ENCODE results near the gene SSBP2.

SSBP2 gene

GRCh38 chr5:81766611-81767010, 15.7 kb upstream of the SSBP2 start:
- no peak for DNase-seq (ENCODE audit: low read depth)
- Histone ChIP-seq H3K4me3 (ENCODE audit: low read length) (no peak overlapping the region), H3K36me3 (ENCODE audit: control insufficient read depth, insufficient read depth, low read length, severe bottlenecking) (no peaks in the 10 kb centered on the region), H3K9ac (ENCODE audit: low read length) (no peak overlapping the region), H3K4me1 (ENCODE audit: control insufficient read depth, insufficient read depth, low read length) (peaks cover 15% of the 10 kb centered on the region), H3K27me3 (replicated peaks; ENCODE audit: control insufficient read depth, insufficient read depth, low read length) (no peaks in the 10 kb centered on the region), H3K9me3 (ENCODE audit: control insufficient read depth, low read length) (no peaks in the 10 kb centered on the region)

GRCh38 chr5:81763294-81763928, 12.5 kb upstream of the SSBP2 start:
- Histone ChIP-seq H3K4me3 (ENCODE audit: low read length) (no peak overlapping the region), H3K9me3 (ENCODE audit: control insufficient read depth, low read length) (no peaks in the 10 kb centered on the region), H3K9ac (ENCODE audit: low read length) (no peak overlapping the region), H3K27me3 (replicated peaks; ENCODE audit: control insufficient read depth, insufficient read depth, low read length) (no peaks in the 10 kb centered on the region), H3K36me3 (ENCODE audit: control insufficient read depth, insufficient read depth, low read length, severe bottlenecking) (no peaks in the 10 kb centered on the region), H3K4me1 (ENCODE audit: control insufficient read depth, insufficient read depth, low read length) (peaks cover 10% of the 10 kb centered on the region)
- no peak for DNase-seq (ENCODE audit: low read depth)

- no peaks in the 10 kb centered on the region for H3K9me3 ChIP-seq (ENCODE audit: control insufficient read depth, low read length)
- no peak for DNase-seq (ENCODE audit: low read depth)
- peaks cover 10% of the 10 kb centered on the region for H3K4me1 ChIP-seq (ENCODE audit: control insufficient read depth, insufficient read depth, low read length)
- no peaks in the 10 kb centered on the region for H3K36me3 ChIP-seq (ENCODE audit: control insufficient read depth, insufficient read depth, low read length, severe bottlenecking)
- H3K27me3 ChIP-seq (replicated peaks; ENCODE audit: control insufficient read depth, insufficient read depth, low read length): no peaks in the 10 kb centered on the region
- H3K9ac ChIP-seq (ENCODE audit: low read length): no peak overlapping the region
- H3K4me3 ChIP-seq (ENCODE audit: low read length): no peak overlapping the region
These were observed 12.0 kb upstream of the SSBP2 start for GRCh38 chr5:81762853-81763252.

GRCh38 chr5:81762401-81762800, 11.5 kb upstream of the SSBP2 start:
- Histone ChIP-seq H3K4me1 (ENCODE audit: control insufficient read depth, insufficient read depth, low read length) (peaks cover 10% of the 10 kb centered on the region), H3K36me3 (ENCODE audit: control insufficient read depth, insufficient read depth, low read length, severe bottlenecking) (no peaks in the 10 kb centered on the region), H3K27me3 (replicated peaks; ENCODE audit: control insufficient read depth, insufficient read depth, low read length) (no peaks in the 10 kb centered on the region), H3K4me3 (ENCODE audit: low read length) (no peak overlapping the region), H3K9ac (ENCODE audit: low read length) (no peak overlapping the region), H3K9me3 (ENCODE audit: control insufficient read depth, low read length) (no peaks in the 10 kb centered on the region)
- DNase-seq (ENCODE audit: low read depth): no peak

- no peak for DNase-seq (ENCODE audit: low read depth)
- Histone ChIP-seq H3K4me3 (ENCODE audit: low read length) (no peak overlapping the region), H3K27me3 (replicated peaks; ENCODE audit: control insufficient read depth, insufficient read depth, low read length) (no peaks in the 10 kb centered on the region), H3K9me3 (ENCODE audit: control insufficient read depth, low read length) (no peaks in the 10 kb centered on the region), H3K36me3 (ENCODE audit: control insufficient read depth, insufficient read depth, low read length, severe bottlenecking) (no peaks in the 10 kb centered on the region), H3K9ac (ENCODE audit: low read length) (no peak overlapping the region), H3K4me1 (ENCODE audit: control insufficient read depth, insufficient read depth, low read length) (peaks cover 10% of the 10 kb centered on the region)
These were observed 11.1 kb upstream of the SSBP2 start for GRCh38 chr5:81761970-81762369.

- DNase-seq (ENCODE audit: low read depth): no peak
- Histone ChIP-seq H3K9ac (ENCODE audit: low read length) (no peak overlapping the region), H3K9me3 (ENCODE audit: control insufficient read depth, low read length) (no peaks in the 10 kb centered on the region), H3K4me1 (ENCODE audit: control insufficient read depth, insufficient read depth, low read length) (peaks cover 16% of the 10 kb centered on the region), H3K4me3 (ENCODE audit: low read length) (no peak overlapping the region), H3K27me3 (replicated peaks; ENCODE audit: control insufficient read depth, insufficient read depth, low read length) (no peaks in the 10 kb centered on the region), H3K36me3 (ENCODE audit: control insufficient read depth, insufficient read depth, low read length, severe bottlenecking) (no peaks in the 10 kb centered on the region)
These were observed 10.4 kb upstream of the SSBP2 start for GRCh38 chr5:81761270-81761669.

- Histone ChIP-seq H3K27me3 (replicated peaks; ENCODE audit: control insufficient read depth, insufficient read depth, low read length) (no peaks in the 10 kb centered on the region), H3K4me1 (ENCODE audit: control insufficient read depth, insufficient read depth, low read length) (peaks cover 23% of the 10 kb centered on the region), H3K9ac (ENCODE audit: low read length) (no peak overlapping the region), H3K9me3 (ENCODE audit: control insufficient read depth, low read length) (no peaks in the 10 kb centered on the region), H3K36me3 (ENCODE audit: control insufficient read depth, insufficient read depth, low read length, severe bottlenecking) (no peaks in the 10 kb centered on the region), H3K4me3 (ENCODE audit: low read length) (no peak overlapping the region)
- DNase-seq (ENCODE audit: low read depth): no peak
These were observed 9.6 kb upstream of the SSBP2 start for GRCh38 chr5:81760521-81760920.

- no peak for DNase-seq (ENCODE audit: low read depth)
- Histone ChIP-seq H3K9me3 (ENCODE audit: control insufficient read depth, low read length) (no peaks in the 10 kb centered on the region), H3K27me3 (replicated peaks; ENCODE audit: control insufficient read depth, insufficient read depth, low read length) (no peaks in the 10 kb centered on the region), H3K4me3 (ENCODE audit: low read length) (no peak overlapping the region), H3K9ac (ENCODE audit: low read length) (no peak overlapping the region), H3K36me3 (ENCODE audit: control insufficient read depth, insufficient read depth, low read length, severe bottlenecking) (no peaks in the 10 kb centered on the region), H3K4me1 (ENCODE audit: control insufficient read depth, insufficient read depth, low read length) (peaks cover 28% of the 10 kb centered on the region)
These were observed 8.7 kb upstream of the SSBP2 start for GRCh38 chr5:81759632-81760005.

- Histone ChIP-seq H3K27me3 (replicated peaks; ENCODE audit: control insufficient read depth, insufficient read depth, low read length) (no peaks in the 10 kb centered on the region), H3K9ac (ENCODE audit: low read length) (no peak overlapping the region), H3K9me3 (ENCODE audit: control insufficient read depth, low read length) (no peaks in the 10 kb centered on the region), H3K36me3 (ENCODE audit: control insufficient read depth, insufficient read depth, low read length, severe bottlenecking) (no peaks in the 10 kb centered on the region), H3K4me1 (ENCODE audit: control insufficient read depth, insufficient read depth, low read length) (peaks cover 40% of the 10 kb centered on the region), H3K4me3 (ENCODE audit: low read length) (no peak overlapping the region)
- DNase-seq (ENCODE audit: low read depth): no peak
These were observed 6.5 kb upstream of the SSBP2 start for GRCh38 chr5:81757404-81757803.

- peak overlapping the region; percentile 75 for H3K9ac ChIP-seq (ENCODE audit: low read length)
- peaks cover 42% of the 10 kb centered on the region for H3K4me1 ChIP-seq (ENCODE audit: control insufficient read depth, insufficient read depth, low read length)
- H3K27me3 ChIP-seq (replicated peaks; ENCODE audit: control insufficient read depth, insufficient read depth, low read length): no peaks in the 10 kb centered on the region
- peak overlapping the region; percentile 37 for H3K4me3 ChIP-seq (ENCODE audit: low read length)
- peak; percentile 39 for DNase-seq (ENCODE audit: low read depth)
- no peaks in the 10 kb centered on the region for H3K36me3 ChIP-seq (ENCODE audit: control insufficient read depth, insufficient read depth, low read length, severe bottlenecking)
- no peaks in the 10 kb centered on the region for H3K9me3 ChIP-seq (ENCODE audit: control insufficient read depth, low read length)
These were observed 5.1 kb upstream of the SSBP2 start for GRCh38 chr5:81756016-81756415.

- Histone ChIP-seq H3K27me3 (replicated peaks; ENCODE audit: control insufficient read depth, insufficient read depth, low read length) (no peaks in the 10 kb centered on the region), H3K9me3 (ENCODE audit: control insufficient read depth, low read length) (no peaks in the 10 kb centered on the region), H3K9ac (ENCODE audit: low read length) (peak overlapping the region; percentile 75), H3K36me3 (ENCODE audit: control insufficient read depth, insufficient read depth, low read length, severe bottlenecking) (no peaks in the 10 kb centered on the region), H3K4me1 (ENCODE audit: control insufficient read depth, insufficient read depth, low read length) (peaks cover 42% of the 10 kb centered on the region), H3K4me3 (ENCODE audit: low read length) (peak overlapping the region; percentile 40)
- DNase-seq (ENCODE audit: low read depth): peak; percentile 92
These were observed 4.4 kb upstream of the SSBP2 start for GRCh38 chr5:81755320-81755719.

- no peaks in the 10 kb centered on the region for H3K36me3 ChIP-seq (ENCODE audit: control insufficient read depth, insufficient read depth, low read length, severe bottlenecking)
- no peak for DNase-seq (ENCODE audit: low read depth)
- no peak overlapping the region for H3K4me3 ChIP-seq (ENCODE audit: low read length)
- no peaks in the 10 kb centered on the region for H3K27me3 ChIP-seq (replicated peaks; ENCODE audit: control insufficient read depth, insufficient read depth, low read length)
- H3K9me3 ChIP-seq (ENCODE audit: control insufficient read depth, low read length): no peaks in the 10 kb centered on the region
- peak overlapping the region; percentile 75 for H3K9ac ChIP-seq (ENCODE audit: low read length)
- peaks cover 42% of the 10 kb centered on the region for H3K4me1 ChIP-seq (ENCODE audit: control insufficient read depth, insufficient read depth, low read length)
These were observed 3.7 kb upstream of the SSBP2 start for GRCh38 chr5:81754621-81755020.

Data from adipocyte (in vitro differentiated cells).